Fibroblast of lung (primary cell): ENCODE data around the gene C1S. TPM values are rescaled to one million over a fixed set of nuclear protein-coding genes. Genes with fewer than 3 reads are reported as not detected.

Experiments used
- DNase-seq, 2 donors: peaks; one replicate each; pipeline versions ENCODE4 v3.0.0 to v3.0.0-alpha.2; 2010; ENCODE audit warnings: low read depth in 2 of 2
- H2AFZ ChIP-seq: 2 replicates; pipeline ENCODE4 v1.5.1; 2012; ENCODE audit warnings: low read length, control low read depth, inconsistent platforms
- H3K27ac ChIP-seq: 2 replicates; pipeline ENCODE4 v1.5.1; 2011; ENCODE audit warnings: low read length, control low read depth; ENCODE audit not compliant: insufficient read depth
- H3K27me3 ChIP-seq: 2 replicates; pipeline ENCODE4 v1.5.1; 2011; ENCODE audit warnings: mild to moderate bottlenecking, low read length; ENCODE audit not compliant: control insufficient read depth, insufficient read depth
- H3K36me3 ChIP-seq: 2 replicates; pipeline ENCODE4 v1.5.1; 2011; ENCODE audit warnings: low read length; ENCODE audit not compliant: control insufficient read depth, insufficient read depth
- H3K4me1 ChIP-seq: 2 replicates; pipeline ENCODE4 v1.5.1; 2011; ENCODE audit warnings: low read length; ENCODE audit not compliant: control insufficient read depth, insufficient read depth; ENCODE audit errors: extremely low read depth
- H3K4me2 ChIP-seq: 2 replicates; pipeline ENCODE4 v1.5.1; 2011; ENCODE audit warnings: low read length, control low read depth; ENCODE audit not compliant: insufficient read depth; ENCODE audit errors: extremely low read depth
- H3K4me3 ChIP-seq, 4 experiments: fragments of 200-600 bp in 1 of 4; sonication (generic) in 1 of 4; replicated peaks in 1 of 4; 2 replicates each; pipeline ENCODE4 v1.5.1; 2011 to 2016; ENCODE audit warnings: low read length in 4 of 4, low read depth in 3 of 4, mild to moderate bottlenecking in 3 of 4, control low read depth in 2 of 4, inconsistent platforms in 1 of 4, mixed read lengths in 1 of 4; ENCODE audit not compliant: insufficient read depth in 1 of 4; ENCODE audit errors: control extremely low read depth in 1 of 4
- H3K79me2 ChIP-seq: 2 replicates; pipeline ENCODE4 v1.5.1; 2012; ENCODE audit warnings: mild to moderate bottlenecking, low read length, inconsistent platforms; ENCODE audit not compliant: control insufficient read depth, insufficient read depth
- H3K9ac ChIP-seq: 2 replicates; pipeline ENCODE4 v1.5.1; 2011; ENCODE audit warnings: mild to moderate bottlenecking, low read length, control low read depth; ENCODE audit not compliant: insufficient read depth
- H3K9me3 ChIP-seq: 2 replicates; pipeline ENCODE4 v1.5.1; 2012; ENCODE audit warnings: low read depth, low read length; ENCODE audit not compliant: control insufficient read depth, insufficient read depth
- H4K20me1 ChIP-seq: 2 replicates; pipeline ENCODE4 v1.5.1; 2011; ENCODE audit warnings: low read length; ENCODE audit not compliant: control insufficient read depth, insufficient read depth; ENCODE audit errors: extremely low read depth
- EZH2 ChIP-seq: IDR thresholded peaks from 2 replicates; pipeline ENCODE4 v1.5.1; 2012; ENCODE audit warnings: low read length, control low read depth, mild to moderate bottlenecking; ENCODE audit errors: missing control alignments
- polyA plus RNA-seq, 2 donors: library from polyadenylated mRNA; depleted of rRNA in 1 of 2; stranded (reverse) in 1 of 2; unstranded in 1 of 2; fragments of >200 nt; gene quantifications; 2 replicates each; pipeline ENCODE4 v1.2.1, GENCODE V29; 2011 to 2012; ENCODE audit warnings: missing spikeins in 1 of 2
- total RNA-seq: library from RNA; depleted of rRNA; stranded (reverse); fragments of >200 nt; gene quantifications from 2 replicates; pipeline ENCODE4 v1.2.1, GENCODE V29; 2014
- TF ChIP-seq, protein P1 (sequence below), 2 donors: IDR thresholded peaks in 1 of 2; conservative IDR thresholded peaks in 1 of 2; 1 replicate in 1 of 2; 2 replicates in 1 of 2; pipeline ENCODE4 v1.5.1; 2011 to 2012; ENCODE audit warnings: low read length in 2 of 2, control low read depth in 1 of 2, inconsistent platforms in 1 of 2, low read depth in 1 of 2, mild to moderate bottlenecking in 1 of 2

Gene C1S
- total and polyA plus RNA-seq, 2 donors (not counting 1 experiment from before 2014, with no cell fraction given), result 507 to 997 TPM

DNA sequence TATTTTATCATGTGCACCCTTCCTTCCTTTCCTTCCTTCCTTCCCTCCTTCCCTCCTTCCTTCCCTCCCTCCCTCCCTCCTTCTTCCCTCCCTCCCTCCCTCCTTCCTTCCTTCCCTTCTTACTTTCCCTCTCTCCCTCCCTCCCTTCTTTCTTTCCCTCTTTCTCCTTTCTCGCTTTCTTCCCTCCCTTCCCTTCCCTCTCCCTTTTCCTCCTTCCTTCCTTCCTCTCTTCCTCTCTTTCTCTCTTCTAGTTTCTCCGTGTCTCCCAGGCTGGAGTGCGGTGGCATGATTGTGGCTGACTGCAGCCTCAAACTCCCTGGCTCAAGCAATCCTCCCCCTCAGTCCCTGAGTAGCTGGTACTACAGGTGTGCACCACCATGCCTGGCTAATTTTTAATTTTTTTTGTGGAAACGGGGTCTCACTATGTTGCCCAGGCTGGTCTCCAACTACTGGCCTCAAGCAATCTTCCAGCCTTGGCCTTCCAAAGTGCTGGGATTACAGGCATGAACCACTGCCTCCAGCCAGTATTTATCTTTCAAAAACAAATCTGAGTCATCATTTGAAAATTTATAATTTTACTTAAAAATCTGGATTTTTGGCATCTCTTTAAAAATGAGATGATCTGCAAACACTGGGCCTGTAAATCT lies 40.7 kb downstream of the C1S start:
- H3K9me3 ChIP-seq, result no peaks in the 10 kb centered on the region
- H3K79me2 ChIP-seq, result no peaks in the 10 kb centered on the region
- no peak overlapping the region for H2AFZ ChIP-seq
- peaks cover 10% of the 10 kb centered on the region for H3K36me3 ChIP-seq
- H4K20me1 ChIP-seq, result no peaks in the 10 kb centered on the region
- no peak overlapping the region for H3K4me2 ChIP-seq
- H3K4me3 ChIP-seq, result no peak overlapping the region
- H3K9ac ChIP-seq, result no peak overlapping the region
- peaks cover 2% of the 10 kb centered on the region for H3K4me1 ChIP-seq
- no peaks in the 10 kb centered on the region for H3K27me3 ChIP-seq
- DNase-seq, result no peak
- TF ChIP-seq EZH2, result no peak
- TF ChIP-seq, protein P1, sequence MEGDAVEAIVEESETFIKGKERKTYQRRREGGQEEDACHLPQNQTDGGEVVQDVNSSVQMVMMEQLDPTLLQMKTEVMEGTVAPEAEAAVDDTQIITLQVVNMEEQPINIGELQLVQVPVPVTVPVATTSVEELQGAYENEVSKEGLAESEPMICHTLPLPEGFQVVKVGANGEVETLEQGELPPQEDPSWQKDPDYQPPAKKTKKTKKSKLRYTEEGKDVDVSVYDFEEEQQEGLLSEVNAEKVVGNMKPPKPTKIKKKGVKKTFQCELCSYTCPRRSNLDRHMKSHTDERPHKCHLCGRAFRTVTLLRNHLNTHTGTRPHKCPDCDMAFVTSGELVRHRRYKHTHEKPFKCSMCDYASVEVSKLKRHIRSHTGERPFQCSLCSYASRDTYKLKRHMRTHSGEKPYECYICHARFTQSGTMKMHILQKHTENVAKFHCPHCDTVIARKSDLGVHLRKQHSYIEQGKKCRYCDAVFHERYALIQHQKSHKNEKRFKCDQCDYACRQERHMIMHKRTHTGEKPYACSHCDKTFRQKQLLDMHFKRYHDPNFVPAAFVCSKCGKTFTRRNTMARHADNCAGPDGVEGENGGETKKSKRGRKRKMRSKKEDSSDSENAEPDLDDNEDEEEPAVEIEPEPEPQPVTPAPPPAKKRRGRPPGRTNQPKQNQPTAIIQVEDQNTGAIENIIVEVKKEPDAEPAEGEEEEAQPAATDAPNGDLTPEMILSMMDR (conservative IDR thresholded peaks at IDR 0.05 in 1 of 2, IDR thresholded peaks at IDR 0.05 in 1 of 2; ENCODE audit: low read depth in 1 of 2, low read length in 2 of 2), result no peak
- no peak overlapping the region for H3K27ac ChIP-seq

DNA sequence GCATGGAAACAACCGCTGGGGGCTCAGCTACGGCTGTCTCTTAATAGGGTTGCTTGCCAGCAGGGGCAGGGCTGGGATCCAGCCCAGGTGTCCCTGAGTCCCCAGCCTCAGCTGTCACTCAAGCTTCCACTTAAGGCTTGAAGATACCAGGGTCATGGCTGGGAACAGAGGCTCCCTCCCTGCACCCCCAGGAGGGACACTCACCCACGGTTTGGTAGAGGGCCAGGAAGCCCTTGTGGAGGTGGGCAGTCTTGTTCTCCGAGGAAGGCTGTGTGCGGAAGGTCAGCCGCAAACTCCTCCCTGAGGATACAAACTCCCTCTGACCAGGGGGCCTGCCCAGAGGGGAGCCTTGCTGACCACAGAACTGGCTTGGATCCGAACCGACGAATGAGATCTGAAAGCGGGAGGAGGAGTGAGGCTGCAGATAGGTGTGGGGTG lies 41.2 kb downstream of the C1S start:
- peaks cover 2% of the 10 kb centered on the region for H3K4me1 ChIP-seq
- H3K79me2 ChIP-seq, result no peaks in the 10 kb centered on the region
- no peaks in the 10 kb centered on the region for H4K20me1 ChIP-seq
- peak in 1 of 2 donors; percentile 20 for DNase-seq
- H3K27me3 ChIP-seq, result no peaks in the 10 kb centered on the region
- TF ChIP-seq EZH2, result no peak
- TF ChIP-seq, protein P1 (conservative IDR thresholded peaks at IDR 0.05 in 1 of 2, IDR thresholded peaks at IDR 0.05 in 1 of 2; ENCODE audit: low read depth in 1 of 2, low read length in 2 of 2), result no peak
- no peak overlapping the region for H3K4me3 ChIP-seq
- peaks cover 7% of the 10 kb centered on the region for H3K36me3 ChIP-seq
- H3K9me3 ChIP-seq, result no peaks in the 10 kb centered on the region
- H3K4me2 ChIP-seq, result no peak overlapping the region
- H3K27ac ChIP-seq, result no peak overlapping the region
- H2AFZ ChIP-seq, result no peak overlapping the region
- H3K9ac ChIP-seq, result no peak overlapping the region

DNA sequence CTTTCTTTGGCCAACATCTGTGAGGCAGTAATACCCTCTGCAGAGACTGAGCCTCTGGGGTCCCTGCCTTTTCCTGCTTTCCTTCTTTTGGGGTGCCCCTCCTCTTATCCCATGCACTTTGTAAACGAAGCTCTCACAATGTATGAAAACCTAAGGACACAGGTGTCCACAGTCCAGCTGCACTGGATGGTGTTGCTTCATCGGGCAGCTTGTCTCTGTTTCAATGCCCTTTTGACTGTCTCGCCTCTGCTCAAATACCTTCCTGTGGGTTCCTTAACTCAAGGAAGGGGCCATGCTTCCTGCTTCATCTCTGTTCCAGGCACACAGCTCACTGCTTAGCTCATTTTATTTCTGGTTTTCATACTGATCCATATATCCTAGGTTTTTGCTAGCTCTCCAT lies 42.1 kb downstream of the C1S start:
- H3K27ac ChIP-seq, result no peak overlapping the region
- H3K4me3 ChIP-seq, result no peak overlapping the region
- H3K79me2 ChIP-seq, result peaks cover 3% of the 10 kb centered on the region
- H3K36me3 ChIP-seq, result peaks cover 6% of the 10 kb centered on the region
- TF ChIP-seq, protein P1 (conservative IDR thresholded peaks at IDR 0.05 in 1 of 2, IDR thresholded peaks at IDR 0.05 in 1 of 2; ENCODE audit: low read depth in 1 of 2, low read length in 2 of 2), result no peak
- TF ChIP-seq EZH2, result no peak
- no peaks in the 10 kb centered on the region for H3K9me3 ChIP-seq
- H3K27me3 ChIP-seq, result no peaks in the 10 kb centered on the region
- no peaks in the 10 kb centered on the region for H4K20me1 ChIP-seq
- no peak for DNase-seq
- no peak overlapping the region for H3K9ac ChIP-seq
- peaks cover 2% of the 10 kb centered on the region for H3K4me1 ChIP-seq
- no peak overlapping the region for H3K4me2 ChIP-seq
- no peak overlapping the region for H2AFZ ChIP-seq
